Right lobe of liver (tissue), 4 donors: ENCODE results near the gene MACROD2.

ENCODE experiments used
- CTCF ChIP-seq, 4 donors: fragments of 200-600 bp in 3 of 4; fragments of 450-650 bp in 1 of 4; IDR thresholded peaks; one replicate each; pipeline versions ENCODE4 v1.5.1 to v1.8.0; 2016 to 2022; ENCODE audit warnings: antibody characterized with exemption in 4 of 4, mild to moderate bottlenecking in 2 of 4
- POLR2A ChIP-seq: fragments of 450-650 bp; IDR thresholded peaks from one replicate; pipeline ENCODE4 v1.6.1; 2017; ENCODE audit warnings: antibody characterized with exemption, mild to moderate bottlenecking
- donor health status: DM: no; HTN: no; CAD: no.
- donor health status: DM: no; HTN: no; CAD: no.
- donor health status: DM: no; HTN: yes; CAD: no.

DNA sequence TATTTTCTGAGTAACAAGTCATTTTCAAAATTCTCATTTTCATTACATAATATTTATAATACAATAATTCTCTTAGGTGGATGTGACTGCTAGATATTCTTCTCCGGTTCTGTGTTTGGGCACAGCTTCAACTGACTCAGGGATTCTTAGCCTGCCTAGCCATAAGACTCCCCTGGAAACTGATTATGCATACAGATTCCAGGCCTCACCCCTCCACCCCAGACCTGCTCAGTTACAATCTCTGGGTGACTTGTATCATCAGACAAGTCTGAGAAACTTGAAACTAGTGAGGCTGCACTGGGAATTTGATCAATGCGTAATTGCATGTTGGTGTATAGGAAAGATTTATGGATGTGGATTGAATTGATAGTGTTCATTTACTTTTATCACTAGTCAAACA, 316.7 kb downstream of the MACROD2 start:
- TF ChIP-seq CTCF (IDR thresholded peaks at IDR 0.05) (no peak), POLR2A (no peak)
